Breast epithelium (tissue), 4 donors: ENCODE measurements around the gene WDR86. TPM values are rescaled to one million over a fixed set of nuclear protein-coding genes. Genes with fewer than 3 reads are reported as not detected.

Experiments
- DNase-seq, 2 donors: peaks; one replicate each; pipeline ENCODE4 v3.0.0-alpha.2; 2019; ENCODE audit warnings: low spot score in 2 of 2
- H3K27ac ChIP-seq, 2 donors: fragments of 200-600 bp; sonication (generic) in 1 of 2; one replicate each; pipeline ENCODE4 v1.5.1; 2016 to 2019; ENCODE audit warnings: mild to moderate bottlenecking in 1 of 2
- H3K27me3 ChIP-seq, 2 donors: fragments of 200-600 bp; sonication (generic) in 1 of 2; one replicate each; pipeline versions ENCODE4 v1.5.1 to v1.6.0; 2017 to 2019; ENCODE audit warnings: control low read depth in 1 of 2, mild to moderate bottlenecking in 1 of 2
- H3K36me3 ChIP-seq: fragments of 200-600 bp; one replicate; pipeline ENCODE4 v1.5.1; 2019
- H3K4me1 ChIP-seq, 2 donors: fragments of 200-600 bp; sonication (generic); one replicate each; pipeline ENCODE4 v1.5.1; 2016 to 2019; ENCODE audit warnings: control low read depth in 1 of 2
- H3K4me3 ChIP-seq, 3 donors: fragments of 200-600 bp; sonication (generic); 1 replicate in 2 of 3; 2 replicates in 1 of 3; pipeline ENCODE4 v1.5.1; 2016 to 2019; ENCODE audit warnings: mild to moderate bottlenecking in 3 of 3, moderate library complexity in 2 of 3
- H3K9me3 ChIP-seq, 2 donors: fragments of 200-600 bp; sonication (generic) in 1 of 2; one replicate each; pipeline ENCODE4 v1.5.1; 2016 to 2019; ENCODE audit warnings: control low read depth in 1 of 2
- POLR2A ChIP-seq: fragments of 450-650 bp; IDR thresholded peaks from one replicate; pipeline ENCODE4 v1.6.1; 2016; ENCODE audit warnings: antibody characterized with exemption, mild to moderate bottlenecking, moderate library complexity
- POLR2AphosphoS5 ChIP-seq, 3 donors: sonication (generic); formaldehyde crosslinking; IDR thresholded peaks; one replicate each; pipeline ENCODE4 v1.6.1; 2017; ENCODE audit warnings: antibody characterized with exemption in 3 of 3
- intact Hi-C: fragments of 100-400 bp; cut with DNase I; formaldehyde crosslinking; loops from one replicate; pipeline ENCODE4 v1.15.1; 2023; ENCODE audit warnings: low total_unique reads
- total RNA-seq, 3 donors: library from RNA; depleted of rRNA; stranded (reverse); fragments of >200 nt; gene quantifications; one replicate each; pipeline ENCODE4 v1.1.0, GENCODE V29; 2016
- TF ChIP-seq, protein P1 (sequence below), 3 donors: fragments of 450-650 bp; IDR thresholded peaks; one replicate each; pipeline ENCODE4 v1.5.1; 2016 to 2017; ENCODE audit warnings: antibody characterized with exemption in 3 of 3, mild to moderate bottlenecking in 3 of 3, moderate library complexity in 3 of 3

Gene WDR86
- total RNA-seq, 3 donors from 2014 or later, result 15.5 to 61.5 (median 57.0) TPM

DNA sequence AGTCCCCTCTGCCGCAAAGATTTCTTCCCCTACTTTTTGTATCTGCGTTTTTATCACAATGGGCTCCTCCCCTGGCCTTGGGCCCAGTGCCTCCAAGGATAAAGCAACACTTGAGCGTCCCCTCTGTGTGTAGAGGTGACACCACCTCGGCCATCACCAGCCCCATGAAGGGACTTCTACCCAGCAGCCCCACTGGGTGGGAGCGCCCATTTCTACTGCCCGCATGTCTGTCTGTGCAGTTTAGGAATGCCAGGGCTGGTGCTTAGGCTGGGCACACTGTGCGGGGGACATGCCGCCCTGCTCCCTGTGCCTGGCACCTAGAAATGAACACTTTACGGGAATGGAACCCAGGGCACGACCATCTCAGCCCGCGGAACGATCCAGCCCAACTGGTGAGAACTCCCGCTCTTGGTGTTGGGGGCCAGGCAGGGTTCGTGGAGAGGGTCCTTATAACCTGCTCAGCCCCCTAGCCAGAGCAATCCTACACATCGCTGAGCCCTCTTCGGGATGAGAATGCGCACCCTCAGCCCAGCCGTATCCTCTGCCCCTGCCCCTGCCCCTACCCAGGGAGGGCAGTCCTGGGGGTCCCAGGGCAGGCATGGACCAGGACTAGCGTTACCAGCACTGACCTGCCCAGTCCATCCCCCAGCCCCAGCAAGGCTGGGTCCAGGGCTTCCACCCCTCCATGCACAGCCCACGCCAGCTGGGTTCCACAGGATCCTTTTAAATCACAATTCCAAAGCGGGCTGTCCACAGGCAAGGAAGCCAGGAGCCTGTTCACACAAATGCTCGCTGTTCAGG lies 17.3 kb upstream of the WDR86 start:
- no peak for DNase-seq
- Histone ChIP-seq H3K4me3 (peak overlapping the region in 1 of 3 donors; percentile 35), H3K4me1 (peaks cover 24 to 25% of the 10 kb centered on the region in 2 donors), H3K36me3 (no peaks in the 10 kb centered on the region), H3K9me3 (no peaks in the 10 kb centered on the region), H3K27me3 (no peaks in the 10 kb centered on the region), H3K27ac (peak overlapping the region; percentile 90 to 96)
- intact Hi-C loops, result no loop called here
- TF ChIP-seq, protein P1, sequence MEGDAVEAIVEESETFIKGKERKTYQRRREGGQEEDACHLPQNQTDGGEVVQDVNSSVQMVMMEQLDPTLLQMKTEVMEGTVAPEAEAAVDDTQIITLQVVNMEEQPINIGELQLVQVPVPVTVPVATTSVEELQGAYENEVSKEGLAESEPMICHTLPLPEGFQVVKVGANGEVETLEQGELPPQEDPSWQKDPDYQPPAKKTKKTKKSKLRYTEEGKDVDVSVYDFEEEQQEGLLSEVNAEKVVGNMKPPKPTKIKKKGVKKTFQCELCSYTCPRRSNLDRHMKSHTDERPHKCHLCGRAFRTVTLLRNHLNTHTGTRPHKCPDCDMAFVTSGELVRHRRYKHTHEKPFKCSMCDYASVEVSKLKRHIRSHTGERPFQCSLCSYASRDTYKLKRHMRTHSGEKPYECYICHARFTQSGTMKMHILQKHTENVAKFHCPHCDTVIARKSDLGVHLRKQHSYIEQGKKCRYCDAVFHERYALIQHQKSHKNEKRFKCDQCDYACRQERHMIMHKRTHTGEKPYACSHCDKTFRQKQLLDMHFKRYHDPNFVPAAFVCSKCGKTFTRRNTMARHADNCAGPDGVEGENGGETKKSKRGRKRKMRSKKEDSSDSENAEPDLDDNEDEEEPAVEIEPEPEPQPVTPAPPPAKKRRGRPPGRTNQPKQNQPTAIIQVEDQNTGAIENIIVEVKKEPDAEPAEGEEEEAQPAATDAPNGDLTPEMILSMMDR (IDR thresholded peaks at IDR 0.05), result no peak
- TF ChIP-seq POLR2AphosphoS5 (IDR thresholded peaks at IDR 0.05), result no peak
- no peak for TF ChIP-seq POLR2A

DNA sequence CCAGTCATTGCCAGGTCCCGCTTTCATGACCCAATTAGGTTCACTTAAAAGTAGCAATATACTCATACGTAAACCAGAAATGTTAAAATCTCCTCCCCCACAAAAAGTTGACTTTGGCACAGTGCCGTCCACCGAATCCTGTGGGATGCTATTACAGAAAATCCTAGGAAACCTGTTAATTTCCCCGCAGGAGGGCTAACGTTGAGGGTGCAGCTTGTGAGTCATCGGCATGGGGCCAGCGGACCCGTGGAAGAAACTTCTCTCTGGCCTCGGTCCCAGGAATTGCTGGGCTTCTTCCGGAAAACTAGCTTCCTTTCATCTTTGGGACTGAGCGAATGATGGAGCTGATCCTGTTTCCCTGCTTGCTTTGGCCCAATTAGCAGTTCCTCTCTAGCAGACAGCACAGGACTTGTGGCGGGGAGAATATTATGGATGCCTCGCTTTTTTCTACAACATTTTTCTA lies 16.6 kb upstream of the WDR86 start:
- DNase-seq, result peak in 1 of 2 donors; percentile 87
- H3K27me3 ChIP-seq, result no peaks in the 10 kb centered on the region
- H3K36me3 ChIP-seq, result no peaks in the 10 kb centered on the region
- intact Hi-C loops, result no loop called here
- peak overlapping the region in 1 of 3 donors; percentile 40 for H3K4me3 ChIP-seq
- peak in 2 of 3 donors; percentile 61 to 75 for TF ChIP-seq POLR2AphosphoS5 (IDR thresholded peaks at IDR 0.05)
- TF ChIP-seq, protein P1 (IDR thresholded peaks at IDR 0.05), result no peak
- H3K4me1 ChIP-seq, result peaks cover 24 to 25% of the 10 kb centered on the region in 2 donors
- peak overlapping the region; percentile 90 to 96 for H3K27ac ChIP-seq
- no peaks in the 10 kb centered on the region for H3K9me3 ChIP-seq

DNA sequence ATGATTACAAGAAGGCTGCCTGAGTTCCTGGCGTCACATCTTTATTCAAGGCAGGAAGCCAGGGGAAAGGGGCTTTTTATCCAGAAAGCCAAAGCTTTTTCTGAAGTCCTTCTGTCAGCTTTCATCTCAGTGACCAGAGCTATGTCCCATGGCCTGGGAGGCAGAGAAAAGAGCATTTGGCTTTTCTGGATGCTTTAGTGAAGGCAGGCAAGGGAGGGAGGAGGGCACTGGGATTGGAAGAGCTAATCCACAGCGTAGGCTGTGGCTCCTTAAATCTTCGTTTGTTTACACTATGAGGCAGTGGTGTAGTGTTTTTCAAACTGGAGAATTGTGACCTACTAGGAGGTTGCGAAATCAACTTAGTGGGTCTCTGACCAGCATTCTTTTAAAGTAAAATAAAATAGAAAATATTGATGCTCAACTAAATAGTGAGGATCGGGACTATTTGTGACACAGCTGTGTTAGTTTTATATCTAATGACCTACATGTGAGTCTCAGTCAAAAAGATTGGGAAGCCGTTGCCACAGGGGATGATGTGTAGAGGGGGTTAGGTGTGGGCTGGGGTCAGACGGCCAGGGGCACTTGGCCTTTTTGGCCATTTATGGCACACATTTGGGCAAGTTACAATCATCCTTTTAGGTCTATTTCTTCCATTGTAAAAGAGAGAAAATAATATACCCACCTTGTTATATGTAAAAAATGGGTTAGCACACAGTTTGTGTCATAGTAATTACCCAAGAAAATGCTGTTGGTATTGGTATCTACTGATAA lies 16.0 kb upstream of the WDR86 start:
- TF ChIP-seq, protein P1 (IDR thresholded peaks at IDR 0.05), result no peak
- TF ChIP-seq POLR2A (no peak), POLR2AphosphoS5 (IDR thresholded peaks at IDR 0.05) (peak in 1 of 3 donors; percentile 33)
- Histone ChIP-seq H3K27me3 (no peaks in the 10 kb centered on the region), H3K4me3 (peak overlapping the region in 1 of 3 donors; percentile 40), H3K9me3 (no peaks in the 10 kb centered on the region), H3K36me3 (no peaks in the 10 kb centered on the region), H3K27ac (peak overlapping the region; percentile 90 to 96), H3K4me1 (peaks cover 24 to 25% of the 10 kb centered on the region in 2 donors)
- no peak for DNase-seq
- intact Hi-C loops, result no loop called here

DNA sequence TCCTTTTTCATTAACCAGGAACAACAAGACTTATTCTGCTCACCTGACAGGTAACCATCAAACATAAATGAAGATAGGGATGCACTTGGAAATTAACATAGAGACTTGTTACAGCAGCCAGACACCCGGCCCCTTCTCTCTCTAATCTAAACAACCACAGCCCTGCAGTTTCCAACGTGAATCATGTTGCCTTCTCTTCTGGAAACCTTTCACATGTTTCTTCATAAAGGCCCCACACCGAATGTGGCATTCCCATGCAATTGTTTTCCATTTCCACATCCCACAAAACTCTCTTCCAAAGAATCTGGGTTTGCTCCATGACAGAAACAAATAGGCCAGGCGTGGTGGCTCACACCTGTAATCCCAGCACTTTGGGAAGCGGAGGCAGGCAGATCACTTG lies 15.0 kb upstream of the WDR86 start:
- H3K27ac ChIP-seq, result peak overlapping the region; percentile 90 to 96
- intact Hi-C loops, result no loop called here
- H3K36me3 ChIP-seq, result no peaks in the 10 kb centered on the region

More for the DNA sequence above, 15.0 kb upstream of the WDR86 start:
- Histone ChIP-seq H3K4me1 (peaks cover 18 to 21% of the 10 kb centered on the region in 2 donors), H3K27me3 (no peaks in the 10 kb centered on the region), H3K9me3 (no peaks in the 10 kb centered on the region), H3K4me3 (no peak overlapping the region)
- DNase-seq, result no peak
- TF ChIP-seq, protein P1 (IDR thresholded peaks at IDR 0.05), result no peak
- TF ChIP-seq POLR2A, result no peak
- TF ChIP-seq POLR2AphosphoS5 (IDR thresholded peaks at IDR 0.05), result no peak
